ENCODE data around the gene OR2A12. TPM values are rescaled to one million over a fixed set of nuclear protein-coding genes. Genes with fewer than 3 reads are reported as not detected.
"Not testable (repeated sequence)": the region's sequence is repeated elsewhere in the genome, so short reads cannot be mapped to it uniquely, and the experiment has no call there.

The OR2A12 gene
- not detected for total RNA-seq

GRCh38 chr7:144085978-144086377, at the start of gene OR2A12:
Gene OR2A12, plus strand, starts transcription at chr7:144086278. Its CDS starts 8,830 bp downstream, at chr7:144095108.
- Histone ChIP-seq H3K9me3 (ENCODE audit: control insufficient read depth in 3 of 3, low read length in 3 of 3) (no peaks in the 10 kb centered on the region), H3K4me1 (ENCODE audit: control insufficient read depth in 3 of 3, insufficient read depth in 3 of 3, low read length in 3 of 3) (no peaks in the 10 kb centered on the region), H3K4me3 (ENCODE audit: low read length in 3 of 3) (no peak within 1 kb of the TSS), H3K36me3 (ENCODE audit: control insufficient read depth in 3 of 3, insufficient read depth in 3 of 3, low read length in 3 of 3) (no peaks in the 10 kb centered on the region), H3K9ac (ENCODE audit: low read depth in 1 of 3, low read length in 3 of 3) (no peak within 1 kb of the TSS), H3K27ac (ENCODE audit: low read depth, low read length) (no peak within 1 kb of the TSS), H3K27me3 (ENCODE audit: control insufficient read depth in 3 of 3, insufficient read depth in 3 of 3, low read length in 3 of 3) (no peaks in the 10 kb centered on the region)

GRCh38 chr7:144036302-144036885, 49.7 kb upstream of the OR2A12 start:
- no peaks in the 10 kb centered on the region for H3K9me3 ChIP-seq (ENCODE audit: control insufficient read depth in 3 of 3, low read length in 3 of 3)
- no peak overlapping the region for H3K4me3 ChIP-seq (ENCODE audit: low read length in 3 of 3)
- no peaks in the 10 kb centered on the region for H3K36me3 ChIP-seq (ENCODE audit: control insufficient read depth in 3 of 3, insufficient read depth in 3 of 3, low read length in 3 of 3)
- no peak overlapping the region for H3K9ac ChIP-seq (ENCODE audit: low read depth in 1 of 3, low read length in 3 of 3)
- H3K27ac ChIP-seq (ENCODE audit: low read depth, low read length): no peak overlapping the region
- no peaks in the 10 kb centered on the region for H3K27me3 ChIP-seq (ENCODE audit: control insufficient read depth in 3 of 3, insufficient read depth in 3 of 3, low read length in 3 of 3)
- no peaks in the 10 kb centered on the region for H3K4me1 ChIP-seq (ENCODE audit: control insufficient read depth in 3 of 3, insufficient read depth in 3 of 3, low read length in 3 of 3)

- H3K9ac ChIP-seq (ENCODE audit: low read depth in 1 of 3, low read length in 3 of 3): no peak overlapping the region
- no peaks in the 10 kb centered on the region for H3K27me3 ChIP-seq (ENCODE audit: control insufficient read depth in 3 of 3, insufficient read depth in 3 of 3, low read length in 3 of 3)
- no peaks in the 10 kb centered on the region for H3K36me3 ChIP-seq (ENCODE audit: control insufficient read depth in 3 of 3, insufficient read depth in 3 of 3, low read length in 3 of 3)
- no peaks in the 10 kb centered on the region for H3K4me1 ChIP-seq (ENCODE audit: control insufficient read depth in 3 of 3, insufficient read depth in 3 of 3, low read length in 3 of 3)
- H3K27ac ChIP-seq (ENCODE audit: low read depth, low read length): no peak overlapping the region
- no peak overlapping the region for H3K4me3 ChIP-seq (ENCODE audit: low read length in 3 of 3)
- H3K9me3 ChIP-seq (ENCODE audit: control insufficient read depth in 3 of 3, low read length in 3 of 3): no peaks in the 10 kb centered on the region
Measured at GRCh38 chr7:144037414-144038035, 48.6 kb upstream of the OR2A12 start.

GRCh38 chr7:144038887-144039286, 47.2 kb upstream of the OR2A12 start:
- Histone ChIP-seq H3K36me3 (ENCODE audit: control insufficient read depth in 3 of 3, insufficient read depth in 3 of 3, low read length in 3 of 3) (no peaks in the 10 kb centered on the region), H3K9ac (ENCODE audit: low read depth in 1 of 3, low read length in 3 of 3) (no peak overlapping the region), H3K4me3 (ENCODE audit: low read length in 3 of 3) (no peak overlapping the region), H3K27ac (ENCODE audit: low read depth, low read length) (no peak overlapping the region), H3K4me1 (ENCODE audit: control insufficient read depth in 3 of 3, insufficient read depth in 3 of 3, low read length in 3 of 3) (no peaks in the 10 kb centered on the region), H3K27me3 (ENCODE audit: control insufficient read depth in 3 of 3, insufficient read depth in 3 of 3, low read length in 3 of 3) (no peaks in the 10 kb centered on the region), H3K9me3 (ENCODE audit: control insufficient read depth in 3 of 3, low read length in 3 of 3) (no peaks in the 10 kb centered on the region)

GRCh38 chr7:144048648-144049047, 37.4 kb upstream of the OR2A12 start, which contains the start of gene OR2A5:
Gene OR2A5, plus strand, starts transcription at chr7:144048948. Its CDS starts 1,454 bp downstream, at chr7:144050402.
- Histone ChIP-seq H3K9me3 (ENCODE audit: control insufficient read depth in 3 of 3, low read length in 3 of 3) (no peaks in the 10 kb centered on the region), H3K36me3 (ENCODE audit: control insufficient read depth in 3 of 3, insufficient read depth in 3 of 3, low read length in 3 of 3) (no peaks in the 10 kb centered on the region), H3K4me3 (ENCODE audit: low read length in 3 of 3) (no peak within 1 kb of the TSS), H3K4me1 (ENCODE audit: control insufficient read depth in 3 of 3, insufficient read depth in 3 of 3, low read length in 3 of 3) (no peaks in the 10 kb centered on the region), H3K27ac (ENCODE audit: low read depth, low read length) (no peak within 1 kb of the TSS), H3K27me3 (ENCODE audit: control insufficient read depth in 3 of 3, insufficient read depth in 3 of 3, low read length in 3 of 3) (no peaks in the 10 kb centered on the region), H3K9ac (ENCODE audit: low read depth in 1 of 3, low read length in 3 of 3) (no peak within 1 kb of the TSS)

GRCh38 chr7:144049491-144049890, 36.6 kb upstream of the OR2A12 start:
- no peak overlapping the region for H3K27ac ChIP-seq (ENCODE audit: low read depth, low read length)
- H3K9me3 ChIP-seq (ENCODE audit: control insufficient read depth in 3 of 3, low read length in 3 of 3): no peaks in the 10 kb centered on the region
- no peaks in the 10 kb centered on the region for H3K36me3 ChIP-seq (ENCODE audit: control insufficient read depth in 3 of 3, insufficient read depth in 3 of 3, low read length in 3 of 3)
- H3K4me3 ChIP-seq (ENCODE audit: low read length in 3 of 3): no peak overlapping the region
- H3K9ac ChIP-seq (ENCODE audit: low read depth in 1 of 3, low read length in 3 of 3): no peak overlapping the region
- H3K27me3 ChIP-seq (ENCODE audit: control insufficient read depth in 3 of 3, insufficient read depth in 3 of 3, low read length in 3 of 3): no peaks in the 10 kb centered on the region
- no peaks in the 10 kb centered on the region for H3K4me1 ChIP-seq (ENCODE audit: control insufficient read depth in 3 of 3, insufficient read depth in 3 of 3, low read length in 3 of 3)

GRCh38 chr7:144050093-144050492, 36.0 kb upstream of the OR2A12 start:
- Histone ChIP-seq H3K9ac (ENCODE audit: low read depth in 1 of 3, low read length in 3 of 3) (no peak overlapping the region), H3K27me3 (ENCODE audit: control insufficient read depth in 3 of 3, insufficient read depth in 3 of 3, low read length in 3 of 3) (no peaks in the 10 kb centered on the region), H3K9me3 (ENCODE audit: control insufficient read depth in 3 of 3, low read length in 3 of 3) (no peaks in the 10 kb centered on the region), H3K4me1 (ENCODE audit: control insufficient read depth in 3 of 3, insufficient read depth in 3 of 3, low read length in 3 of 3) (no peaks in the 10 kb centered on the region), H3K36me3 (ENCODE audit: control insufficient read depth in 3 of 3, insufficient read depth in 3 of 3, low read length in 3 of 3) (no peaks in the 10 kb centered on the region), H3K27ac (ENCODE audit: low read depth, low read length) (no peak overlapping the region), H3K4me3 (ENCODE audit: low read length in 3 of 3) (no peak overlapping the region)

GRCh38 chr7:144050884-144051283, 35.2 kb upstream of the OR2A12 start:
- not testable (repeated sequence) for H3K27ac ChIP-seq (ENCODE audit: low read depth, low read length); H3K4me3 ChIP-seq (ENCODE audit: low read length in 3 of 3); H3K9me3 ChIP-seq (ENCODE audit: control insufficient read depth in 3 of 3, low read length in 3 of 3); H3K36me3 ChIP-seq (ENCODE audit: control insufficient read depth in 3 of 3, insufficient read depth in 3 of 3, low read length in 3 of 3); H3K27me3 ChIP-seq (ENCODE audit: control insufficient read depth in 3 of 3, insufficient read depth in 3 of 3, low read length in 3 of 3); H3K4me1 ChIP-seq (ENCODE audit: control insufficient read depth in 3 of 3, insufficient read depth in 3 of 3, low read length in 3 of 3); H3K9ac ChIP-seq (ENCODE audit: low read depth in 1 of 3, low read length in 3 of 3)

GRCh38 chr7:144057954-144058353, 28.1 kb upstream of the OR2A12 start:
- H3K9ac ChIP-seq (ENCODE audit: low read depth in 1 of 3, low read length in 3 of 3): no peak overlapping the region
- H3K27me3 ChIP-seq (ENCODE audit: control insufficient read depth in 3 of 3, insufficient read depth in 3 of 3, low read length in 3 of 3): no peaks in the 10 kb centered on the region

GRCh38 chr7:144063710-144064109, 22.4 kb upstream of the OR2A12 start:
- H3K4me3 ChIP-seq (ENCODE audit: low read length in 3 of 3): no peak overlapping the region
- no peaks in the 10 kb centered on the region for H3K27me3 ChIP-seq (ENCODE audit: control insufficient read depth in 3 of 3, insufficient read depth in 3 of 3, low read length in 3 of 3)
- H3K4me1 ChIP-seq (ENCODE audit: control insufficient read depth in 3 of 3, insufficient read depth in 3 of 3, low read length in 3 of 3): no peaks in the 10 kb centered on the region
- H3K27ac ChIP-seq (ENCODE audit: low read depth, low read length): no peak overlapping the region
- H3K9ac ChIP-seq (ENCODE audit: low read depth in 1 of 3, low read length in 3 of 3): no peak overlapping the region
- no peaks in the 10 kb centered on the region for H3K36me3 ChIP-seq (ENCODE audit: control insufficient read depth in 3 of 3, insufficient read depth in 3 of 3, low read length in 3 of 3)
- H3K9me3 ChIP-seq (ENCODE audit: control insufficient read depth in 3 of 3, low read length in 3 of 3): no peaks in the 10 kb centered on the region

More at GRCh38 chr7:144057954-144058353, 28.1 kb upstream of the OR2A12 start:
- no peaks in the 10 kb centered on the region for H3K9me3 ChIP-seq (ENCODE audit: control insufficient read depth in 3 of 3, low read length in 3 of 3)
- H3K4me3 ChIP-seq (ENCODE audit: low read length in 3 of 3): no peak overlapping the region
- no peaks in the 10 kb centered on the region for H3K4me1 ChIP-seq (ENCODE audit: control insufficient read depth in 3 of 3, insufficient read depth in 3 of 3, low read length in 3 of 3)
- H3K36me3 ChIP-seq (ENCODE audit: control insufficient read depth in 3 of 3, insufficient read depth in 3 of 3, low read length in 3 of 3): no peaks in the 10 kb centered on the region
- H3K27ac ChIP-seq (ENCODE audit: low read depth, low read length): no peak overlapping the region

All from skeletal muscle tissue (tissue), 4 donors.